Activated CD4-positive, alpha-beta T cell treated with anti-CD3 and anti-CD28 coated beads, Interleukin-10, Interleukin-2, amounts not matched to agents 100 ng/mL and 50 ng/mL, durations not matched to agents 16 hours and 8 hours (primary cell): ENCODE measurements around the gene CA5A.
"Not testable (repeated sequence)": the region's sequence is repeated elsewhere in the genome, so short reads cannot be mapped to it uniquely, and the experiment has no call there.

Source experiments
- DNase-seq: peaks from one replicate; pipeline ENCODE4 v3.0.0-alpha.2; 2020

CA5A gene

GRCh38 chr16:87946596-87947347, 10.4 kb upstream of the CA5A start:
- no peak for DNase-seq

GRCh38 chr16:87945351-87946042, 9.2 kb upstream of the CA5A start:
- DNase-seq: peak; percentile 22

- no peak for DNase-seq
Observed at GRCh38 chr16:87942680-87943079, 6.4 kb upstream of the CA5A start.

- DNase-seq: no peak
Observed at GRCh38 chr16:87939562-87940423, 3.5 kb upstream of the CA5A start.

- DNase-seq: no peak
Observed at GRCh38 chr16:87938412-87938949, 2.2 kb upstream of the CA5A start.

GRCh38 chr16:87937231-87937542, 858 bp upstream of the CA5A start:
- not testable (repeated sequence) for DNase-seq

GRCh38 chr16:87936016-87936374, 334 bp downstream of the CA5A start:
- not testable (repeated sequence) for DNase-seq

- not testable (repeated sequence) for DNase-seq
Observed at GRCh38 chr16:87934752-87935425, 1.4 kb downstream of the CA5A start.

GRCh38 chr16:87933140-87933495, 3.2 kb downstream of the CA5A start:
- no peak for DNase-seq

- DNase-seq: not testable (repeated sequence)
Observed at GRCh38 chr16:87932475-87933139, 3.7 kb downstream of the CA5A start.

- peak; percentile 44 for DNase-seq
Observed at GRCh38 chr16:87931504-87931903, 4.8 kb downstream of the CA5A start.

GRCh38 chr16:87930456-87930855, 5.9 kb downstream of the CA5A start:
- no peak for DNase-seq

GRCh38 chr16:87929986-87930385, 6.3 kb downstream of the CA5A start:
- DNase-seq: no peak

- DNase-seq: no peak
Observed at GRCh38 chr16:87927195-87927562, 9.2 kb downstream of the CA5A start.

GRCh38 chr16:87926246-87927194, 9.8 kb downstream of the CA5A start:
- no peak for DNase-seq

- DNase-seq: no peak
Observed at GRCh38 chr16:87924811-87925670, 11.3 kb downstream of the CA5A start.

- no peak for DNase-seq
Observed at GRCh38 chr16:87924041-87924810, 12.1 kb downstream of the CA5A start.

- DNase-seq: no peak
Observed at GRCh38 chr16:87922250-87922871, 14.0 kb downstream of the CA5A start.

GRCh38 chr16:87921236-87921773, 15.0 kb downstream of the CA5A start:
- no peak for DNase-seq
